ENCODE results near the gene FOSB.

- TF ChIP-seq, protein P1, sequence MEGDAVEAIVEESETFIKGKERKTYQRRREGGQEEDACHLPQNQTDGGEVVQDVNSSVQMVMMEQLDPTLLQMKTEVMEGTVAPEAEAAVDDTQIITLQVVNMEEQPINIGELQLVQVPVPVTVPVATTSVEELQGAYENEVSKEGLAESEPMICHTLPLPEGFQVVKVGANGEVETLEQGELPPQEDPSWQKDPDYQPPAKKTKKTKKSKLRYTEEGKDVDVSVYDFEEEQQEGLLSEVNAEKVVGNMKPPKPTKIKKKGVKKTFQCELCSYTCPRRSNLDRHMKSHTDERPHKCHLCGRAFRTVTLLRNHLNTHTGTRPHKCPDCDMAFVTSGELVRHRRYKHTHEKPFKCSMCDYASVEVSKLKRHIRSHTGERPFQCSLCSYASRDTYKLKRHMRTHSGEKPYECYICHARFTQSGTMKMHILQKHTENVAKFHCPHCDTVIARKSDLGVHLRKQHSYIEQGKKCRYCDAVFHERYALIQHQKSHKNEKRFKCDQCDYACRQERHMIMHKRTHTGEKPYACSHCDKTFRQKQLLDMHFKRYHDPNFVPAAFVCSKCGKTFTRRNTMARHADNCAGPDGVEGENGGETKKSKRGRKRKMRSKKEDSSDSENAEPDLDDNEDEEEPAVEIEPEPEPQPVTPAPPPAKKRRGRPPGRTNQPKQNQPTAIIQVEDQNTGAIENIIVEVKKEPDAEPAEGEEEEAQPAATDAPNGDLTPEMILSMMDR (IDR thresholded peaks at IDR 0.05), result no peak
- no peak for TF ChIP-seq POLR2A (IDR thresholded peaks at IDR 0.05)
Observed at GRCh38 chr19:45451850-45452387, 15.9 kb upstream of the FOSB start.

Data from breast epithelium (tissue), 3 donors.